Psoas muscle (tissue), 8 donors: Measurements from ENCODE around the gene TMCO4. TPM values are rescaled to one million over a fixed set of nuclear protein-coding genes. Genes with fewer than 3 reads are reported as not detected.
"Not testable (repeated sequence)": the region's sequence is repeated elsewhere in the genome, so short reads cannot be mapped to it uniquely, and the experiment has no call there.

Source experiments
- ATAC-seq, 4 donors: fragments of 200-7000 bp; cut with Tn5 transposase; one replicate each; pipeline ENCODE4 v1.9.1; 2020; ENCODE audit warnings: moderate library complexity in 3 of 4, mild to moderate bottlenecking in 2 of 4
- DNase-seq, 2 donors: peaks; one replicate each; pipeline ENCODE4 v3.0.0-alpha.2; 2020
- H3K27ac ChIP-seq: fragments of 200-600 bp; one replicate; pipeline ENCODE4 v1.8.0; 2022
- H3K27me3 ChIP-seq, 3 donors: fragments of 200-600 bp in 1 of 3; one replicate each; pipeline versions ENCODE4 v1.6.1 to v1.8.0; 2013 to 2022; ENCODE audit warnings: low read length in 2 of 3, mild to moderate bottlenecking in 2 of 3, moderate library complexity in 1 of 3; ENCODE audit not compliant: insufficient read depth in 3 of 3
- H3K36me3 ChIP-seq, 2 donors: fragments of 200-600 bp in 1 of 2; one replicate each; pipeline versions ENCODE4 v1.6.1 to v1.8.0; 2013 to 2022; ENCODE audit warnings: low read depth in 1 of 2, mild to moderate bottlenecking in 1 of 2, moderate library complexity in 1 of 2; ENCODE audit not compliant: insufficient read depth in 1 of 2
- H3K4me1 ChIP-seq: fragments of 200-600 bp; one replicate; pipeline ENCODE4 v1.8.0; 2022
- H3K4me3 ChIP-seq: fragments of 200-600 bp; one replicate; pipeline ENCODE4 v1.8.0; 2022; ENCODE audit warnings: mild to moderate bottlenecking
- H3K9me3 ChIP-seq: fragments of 200-600 bp; one replicate; pipeline ENCODE4 v1.8.0; 2022
- WGBS, 3 donors: extraction: QIAGEN DNeasy Blood & Tissue Kit; methylation state at CpG; one replicate each; pipeline versions ENCODE4 v1.1.6 to v1.1.7; 2013; 5-methylcytosine and 5-hydroxymethylcytosine counted together
- intact Hi-C, 2 donors: fragments of 100-400 bp; cut with DNase I; formaldehyde crosslinking; loops; one replicate each; pipeline versions ENCODE4 v1.11.0 to v1.14.2; 2022
- polyA plus RNA-seq, 3 donors: library from polyadenylated mRNA; stranded (reverse); fragments of 200-250 nt; gene quantifications; one replicate each; pipeline ENCODE4 v1.2.3, GENCODE V29; 2013
- total RNA-seq, 4 donors: library from RNA; stranded (reverse); fragmentation: NEBNext Ultra II Directional in 2 of 4; extraction: Animal tissue kit (Norgen Biotek cat#: 25700) in 2 of 4; gene quantifications; one replicate each; pipeline versions ENCODE4 v1.2.1 to v1.2.4, GENCODE V29; 2021 to 2023
- TF ChIP-seq, protein P1 (sequence below): fragments of 200-600 bp; IDR thresholded peaks from one replicate; pipeline ENCODE4 v1.8.0; 2022; ENCODE audit warnings: antibody characterized with exemption
- donor health status: healthy with polysubstance abuse.
- donor health status: DM: no; HTN: no; CAD: no; lungs with moderate emphysema.
- donor health status: Bipolar disorder and iron deficiency.
- donor health status: healthy.
- donor health status: DM: yes; HTN: yes; CAD: no.
- donor health status: DM: no; HTN: no; CAD: no.
- donor health status: DM: no; HTN: no; CAD: no.
- donor health status: DM: yes; HTN: yes; CAD: no.

The TMCO4 gene
- total and polyA plus RNA-seq, 7 donors = 2.3 to 4.8 (median 3.2) TPM

DNA sequence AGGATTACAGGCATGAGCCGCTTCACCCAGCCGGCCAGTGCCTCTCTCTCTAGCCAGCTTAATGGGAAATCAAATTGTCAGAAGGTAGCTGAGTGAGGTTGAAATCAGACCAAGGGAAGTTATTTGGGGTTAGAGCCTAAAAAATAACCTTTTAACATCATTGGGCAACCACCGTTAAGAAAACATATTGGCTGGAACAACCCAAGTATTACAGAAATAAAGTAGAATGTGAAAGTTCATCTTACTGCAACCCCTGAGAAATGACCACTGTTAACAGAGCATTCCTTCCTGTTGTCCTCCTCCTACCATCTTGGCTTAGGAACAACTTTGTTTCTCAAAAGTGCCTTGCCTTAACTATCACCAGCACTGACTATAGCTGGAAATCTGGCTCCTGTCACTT, 18.6 kb upstream of the TMCO4 start:
- TF ChIP-seq, protein P1, sequence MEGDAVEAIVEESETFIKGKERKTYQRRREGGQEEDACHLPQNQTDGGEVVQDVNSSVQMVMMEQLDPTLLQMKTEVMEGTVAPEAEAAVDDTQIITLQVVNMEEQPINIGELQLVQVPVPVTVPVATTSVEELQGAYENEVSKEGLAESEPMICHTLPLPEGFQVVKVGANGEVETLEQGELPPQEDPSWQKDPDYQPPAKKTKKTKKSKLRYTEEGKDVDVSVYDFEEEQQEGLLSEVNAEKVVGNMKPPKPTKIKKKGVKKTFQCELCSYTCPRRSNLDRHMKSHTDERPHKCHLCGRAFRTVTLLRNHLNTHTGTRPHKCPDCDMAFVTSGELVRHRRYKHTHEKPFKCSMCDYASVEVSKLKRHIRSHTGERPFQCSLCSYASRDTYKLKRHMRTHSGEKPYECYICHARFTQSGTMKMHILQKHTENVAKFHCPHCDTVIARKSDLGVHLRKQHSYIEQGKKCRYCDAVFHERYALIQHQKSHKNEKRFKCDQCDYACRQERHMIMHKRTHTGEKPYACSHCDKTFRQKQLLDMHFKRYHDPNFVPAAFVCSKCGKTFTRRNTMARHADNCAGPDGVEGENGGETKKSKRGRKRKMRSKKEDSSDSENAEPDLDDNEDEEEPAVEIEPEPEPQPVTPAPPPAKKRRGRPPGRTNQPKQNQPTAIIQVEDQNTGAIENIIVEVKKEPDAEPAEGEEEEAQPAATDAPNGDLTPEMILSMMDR = no peak
- Histone ChIP-seq H3K4me1 (no peaks in the 10 kb centered on the region), H3K27me3 (no peaks in the 10 kb centered on the region), H3K36me3 (no peaks in the 10 kb centered on the region), H3K4me3 (no peak overlapping the region), H3K27ac (no peak overlapping the region), H3K9me3 (no peaks in the 10 kb centered on the region)
- WGBS, 3 donors = 82 to 90% (median 89%) methylated on average over 3 of the region's 3 CpGs
- no peak for ATAC-seq
- intact Hi-C loops = no loop called here
- DNase-seq = no peak

DNA sequence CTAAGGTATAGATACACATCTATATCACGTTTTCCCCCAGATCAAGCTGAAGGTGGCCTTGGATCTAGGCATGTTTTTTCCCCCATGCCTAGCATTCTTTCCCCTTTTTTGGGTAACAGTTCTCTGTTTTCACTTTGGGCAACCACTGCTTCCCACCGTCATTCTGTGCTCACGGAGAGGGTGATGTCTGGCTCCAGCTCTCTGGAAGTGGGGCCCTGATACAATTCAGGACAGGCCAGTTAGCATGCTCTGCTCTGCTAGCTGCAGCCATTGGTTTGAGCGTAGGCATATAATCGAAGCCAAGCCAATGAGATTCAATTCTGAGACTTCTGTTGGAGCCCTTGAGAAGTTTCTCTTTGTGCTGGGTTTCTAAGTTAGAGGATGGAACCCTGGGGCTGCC, 17.4 kb upstream of the TMCO4 start:
- Histone ChIP-seq H3K9me3 (no peaks in the 10 kb centered on the region), H3K4me3 (no peak overlapping the region), H3K27me3 (no peaks in the 10 kb centered on the region), H3K36me3 (no peaks in the 10 kb centered on the region), H3K27ac (no peak overlapping the region), H3K4me1 (no peaks in the 10 kb centered on the region)
- no peak for DNase-seq
- 82 to 86% (median 83%) methylated on average over 5 of the region's 5 CpGs for WGBS, 3 donors
- ATAC-seq = no peak
- intact Hi-C loops = no loop called here
- TF ChIP-seq, protein P1 = no peak

DNA sequence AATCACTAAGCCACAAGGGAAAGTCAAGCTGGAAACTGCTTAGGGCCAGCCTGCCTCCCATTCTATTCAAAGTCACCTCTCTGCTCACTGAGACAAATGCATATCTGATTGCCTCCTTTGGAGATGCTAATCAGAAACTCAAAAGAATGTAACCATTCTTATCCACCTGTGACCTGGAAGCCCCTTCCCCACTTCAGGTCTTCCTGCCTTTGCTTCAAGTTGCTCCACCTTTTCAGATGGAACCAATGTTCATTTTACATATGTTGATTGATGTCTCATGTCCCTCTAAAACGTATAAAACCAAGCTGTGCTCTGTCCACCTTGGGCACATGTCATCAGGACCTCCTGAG, 17.0 kb upstream of the TMCO4 start:
- intact Hi-C loops, DNase-seq, H3K4me1 ChIP-seq, H3K27me3 ChIP-seq, ATAC-seq, H3K9me3 ChIP-seq, H3K36me3 ChIP-seq, H3K4me3 ChIP-seq, H3K27ac ChIP-seq: not testable (repeated sequence)
- WGBS, 3 donors = 60 to 68% (median 61%) methylated on average over 1 of the region's 1 CpG

DNA sequence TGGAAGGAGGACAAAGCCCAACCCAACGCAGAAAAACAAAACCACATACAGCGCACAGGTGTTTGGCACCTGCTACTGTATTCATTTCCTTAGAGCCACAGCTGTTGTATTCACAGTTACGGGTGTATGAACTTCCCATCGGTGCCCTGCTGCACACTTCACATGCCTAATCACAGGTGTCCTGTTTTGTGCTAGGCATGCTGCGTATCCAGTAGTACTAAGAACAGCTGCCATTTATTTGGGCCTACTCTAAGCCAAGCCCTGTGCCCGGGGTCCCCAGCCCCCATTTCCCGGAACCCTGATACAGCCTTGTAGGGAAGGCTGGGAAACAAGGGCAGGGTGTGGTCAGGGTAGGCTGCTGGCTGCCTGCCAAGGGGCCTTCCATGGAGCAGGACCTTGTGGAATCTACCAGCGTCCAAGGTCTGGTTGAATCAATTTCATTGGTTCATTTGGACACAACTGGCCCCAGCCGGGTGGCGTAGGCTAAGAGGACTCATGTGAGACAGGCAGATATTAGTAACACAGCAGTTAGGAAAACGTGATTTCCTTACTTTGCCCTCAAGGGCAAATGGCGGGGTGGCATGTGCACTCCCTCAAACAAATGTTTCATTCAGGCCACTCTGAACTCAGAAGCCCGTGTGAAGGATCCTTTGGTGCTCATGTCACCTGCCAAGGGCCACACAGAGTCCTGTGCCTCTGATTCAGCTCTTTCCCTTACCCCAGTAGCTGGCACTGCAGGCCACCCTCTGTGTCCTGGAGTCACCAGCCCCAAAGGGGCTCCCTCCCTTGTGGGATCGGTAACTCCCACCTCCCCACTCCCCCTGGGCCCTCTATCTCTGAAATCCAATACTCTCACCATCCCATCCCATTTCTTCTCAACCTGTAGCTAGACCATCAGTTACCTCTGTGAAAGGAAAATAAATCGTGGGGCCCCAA, 16.4 kb upstream of the TMCO4 start:
- H3K36me3 ChIP-seq = no peaks in the 10 kb centered on the region
- H3K27ac ChIP-seq = no peak overlapping the region
- H3K4me1 ChIP-seq = no peaks in the 10 kb centered on the region
- DNase-seq = no peak
- peak in 2 of 4 donors; percentile 24 to 32 for ATAC-seq
- 48 to 50% (median 48%) methylated on average over 15 of the region's 15 CpGs for WGBS, 3 donors
- no peaks in the 10 kb centered on the region for H3K27me3 ChIP-seq
- intact Hi-C loops = no loop called here
- H3K9me3 ChIP-seq = no peaks in the 10 kb centered on the region
- TF ChIP-seq, protein P1 = no peak
- no peak overlapping the region for H3K4me3 ChIP-seq

DNA sequence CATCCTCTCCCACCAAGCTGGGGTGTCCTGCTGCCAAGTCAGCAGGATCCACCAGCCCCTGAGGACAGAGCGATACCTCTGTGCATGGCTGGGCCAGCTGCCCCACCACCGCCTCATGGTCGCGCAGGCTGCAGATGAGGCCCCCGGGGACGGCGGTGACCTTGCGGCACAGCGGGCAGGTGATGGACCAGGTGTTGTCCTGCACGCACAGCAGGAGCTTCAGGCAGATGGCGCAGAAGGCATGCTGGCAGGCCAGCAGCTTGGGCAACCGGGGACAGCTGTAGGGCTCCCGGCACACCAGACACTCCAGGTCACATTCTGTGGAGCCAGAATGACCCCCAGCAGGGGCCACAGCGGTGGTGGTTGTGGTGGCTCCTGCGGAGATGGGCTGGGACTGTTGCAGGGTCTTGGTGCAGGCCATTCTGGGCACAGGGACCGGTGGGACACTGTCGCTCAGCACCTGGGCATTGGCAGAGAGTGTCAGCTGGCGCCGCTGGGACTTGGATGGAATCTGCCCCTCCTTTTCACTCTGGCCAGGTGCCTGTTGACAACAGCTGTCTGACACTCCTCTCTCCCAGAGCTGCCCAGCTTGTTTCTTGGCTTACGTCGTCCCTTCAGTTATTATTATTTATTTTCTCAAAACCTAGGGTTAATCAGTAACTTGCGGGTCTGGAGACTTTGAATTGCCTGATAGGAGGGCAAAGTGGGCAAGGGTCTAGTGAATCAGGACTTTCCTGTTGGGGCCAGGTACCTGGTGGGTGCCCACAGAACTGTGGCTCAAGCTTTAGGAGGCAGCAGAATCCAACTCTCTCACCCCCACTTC, 15.2 kb upstream of the TMCO4 start, which contains the start of gene RNF186:
Gene RNF186 (minus strand): TSS at position 603 of the 823 bp plus-strand sequence. CDS start 182 bp downstream, at position 421.
- TF ChIP-seq, protein P1 = no peak

More for the DNA sequence above, 15.2 kb upstream of the TMCO4 start, which contains the start of gene RNF186:
- Histone ChIP-seq H3K36me3 (no peaks in the 10 kb centered on the region), H3K27me3 (no peaks in the 10 kb centered on the region), H3K9me3 (no peaks in the 10 kb centered on the region), H3K27ac (no peak within 1 kb of the TSS), H3K4me3 (no peak within 1 kb of the TSS), H3K4me1 (no peaks in the 10 kb centered on the region)
- intact Hi-C loops = loop anchor here in 1 of 2 donors (5.0 kb wide), 1 partner anchor 98 kb away; no protein-coding TSS in a partner anchor
- ATAC-seq (peak; percentile 79 to 87 (median 86)), DNase-seq (peak; percentile 26 to 58)
- WGBS, 3 donors = 27 to 35% (median 33%) methylated on average over 18 to 22 of the region's 22 CpGs
